Measurements from ENCODE around the gene UNC5A.

DNA sequence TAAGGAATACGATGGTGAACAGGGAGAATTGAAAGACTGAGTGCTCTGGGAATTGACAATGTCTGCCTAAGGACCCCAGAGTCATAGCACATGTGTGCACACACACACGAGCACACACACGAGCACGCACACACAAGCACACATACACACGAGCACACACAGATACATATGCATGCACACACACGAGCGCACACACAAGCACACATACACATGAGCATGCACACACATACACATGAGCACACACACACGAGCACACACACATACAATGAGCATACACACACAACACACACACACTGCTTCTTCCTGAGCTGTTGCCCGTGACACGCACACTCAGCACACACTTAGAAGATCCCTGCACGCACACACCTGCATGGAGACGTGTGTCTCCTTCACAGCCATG, 10.9 kb upstream of the UNC5A start:
- no peak for TF ChIP-seq FOXK2 (IDR thresholded peaks at IDR 0.05)
- TF ChIP-seq FOXM1 (IDR thresholded peaks at IDR 0.05; ENCODE audit: borderline replicate concordance), result no peak
- TF ChIP-seq SUZ12 (IDR thresholded peaks at IDR 0.05), result no peak
- TF ChIP-seq ELF4 (IDR thresholded peaks at IDR 0.05), result no peak
- no peak for TF ChIP-seq CTBP1 (IDR thresholded peaks at IDR 0.05; ENCODE audit: borderline replicate concordance)
- no peak for TF ChIP-seq BHLHE40 (IDR thresholded peaks at IDR 0.05; ENCODE audit: borderline replicate concordance)
- TF ChIP-seq FOXA1 (IDR thresholded peaks at IDR 0.05), result no peak
- no peak for TF ChIP-seq ARNT (IDR thresholded peaks at IDR 0.05)
- no peak for TF ChIP-seq SP1 (IDR thresholded peaks at IDR 0.05)

Data from HEK293T (cell line).